Kidney (tissue), 14 donors: ENCODE results near the gene PURB. TPM values are rescaled to one million over a fixed set of nuclear protein-coding genes. Genes with fewer than 3 reads are reported as not detected.

Source experiments
- DNase-seq, 5 donors: peaks; one replicate each; pipeline ENCODE4 v3.0.0-alpha.2; 2013 to 2020
- FAIRE-seq: peaks from 2 replicates; lab custom pipeline; 2012; peaks lifted over from hg19 to GRCh38; lab: Jason Lieb, UNC
- H3K27ac ChIP-seq, 2 donors: one replicate each; pipeline ENCODE4 v1.7.0; 2013; ENCODE audit warnings: low read depth in 2 of 2, low read length in 2 of 2, inconsistent platforms in 1 of 2
- H3K27me3 ChIP-seq: one replicate; pipeline ENCODE4 v1.7.1; 2013; ENCODE audit warnings: low read length, inconsistent platforms; ENCODE audit not compliant: control insufficient read depth, insufficient read depth
- H3K36me3 ChIP-seq, 3 donors: one replicate each; pipeline versions ENCODE4 v1.7.0 to v1.7.1; 2013; ENCODE audit warnings: low read length in 3 of 3, control low read depth in 1 of 3, inconsistent platforms in 1 of 3; ENCODE audit not compliant: insufficient read depth in 3 of 3, control insufficient read depth in 2 of 3
- H3K4me1 ChIP-seq, 3 donors: one replicate each; pipeline versions ENCODE4 v1.7.0 to v1.7.1; 2013; ENCODE audit warnings: low read length in 3 of 3, inconsistent platforms in 1 of 3, low read depth in 1 of 3; ENCODE audit not compliant: control insufficient read depth in 2 of 3, insufficient read depth in 2 of 3
- H3K4me3 ChIP-seq, 3 donors: one replicate each; pipeline versions ENCODE4 v1.7.0 to v1.8.1; 2013; ENCODE audit warnings: low read length in 3 of 3, control low read depth in 1 of 3, inconsistent platforms in 1 of 3
- H3K9ac ChIP-seq, 3 donors: one replicate each; pipeline versions ENCODE4 v1.7.0 to v1.7.1; 2013; ENCODE audit warnings: low read length in 3 of 3, control low read depth in 1 of 3, inconsistent platforms in 1 of 3
- H3K9me3 ChIP-seq, 3 donors: one replicate each; pipeline versions ENCODE4 v1.7.0 to v1.7.1; 2013; ENCODE audit warnings: low read length in 3 of 3, control low read depth in 1 of 3, inconsistent platforms in 1 of 3; ENCODE audit not compliant: control insufficient read depth in 2 of 3, insufficient read depth in 1 of 3
- CTCF ChIP-seq: IDR thresholded peaks from 3 replicates; pipeline ENCODE4 v1.5.1; 2012; ENCODE audit warnings: mild to moderate bottlenecking, moderate library complexity, borderline replicate concordance; ENCODE audit not compliant: insufficient read depth; ENCODE audit errors: extremely low read depth
- intact Hi-C: fragments of 100-400 bp; cut with DNase I; formaldehyde crosslinking; loops from one replicate; pipeline ENCODE4 v1.11.1; 2022
- polyA plus RNA-seq: library from polyadenylated mRNA; stranded (reverse); fragments of 350-450 nt; fragmentation: Illumina TruSeq; extraction: RNeasy Lipid Tissue Mini Kit (QIAGEN cat#74804); gene quantifications from one replicate; pipeline ENCODE4 v1.2.3, GENCODE V29; 2014; ENCODE audit warnings: low read depth, low replicate concordance; ENCODE audit not compliant: insufficient read depth
- total RNA-seq: library from RNA; stranded (reverse); fragmentation: NEBNext Ultra II Directional; extraction: Animal tissue kit (Norgen Biotek cat#: 25700); gene quantifications from one replicate; pipeline ENCODE4 v1.2.1, GENCODE V29; 2021
- donor health status: control.
- donor health status: control.
- donor health status: control.
- donor health status: control.
- donor health status: control.
- donor health status: DM: yes; HTN: yes; CAD: no.
- donor health status: Normal renal cell carcinoma (clear cell type).

PURB gene
- total and polyA plus RNA-seq, 2 donors from 2014 or later: 7.7 to 25.3 TPM

GRCh38 chr7:44891372-44891771 is 6.0 kb upstream of the PURB start:
- Histone ChIP-seq H3K4me3 (no peak overlapping the region), H3K9ac (no peak overlapping the region), H3K27me3 (no peaks in the 10 kb centered on the region), H3K9me3 (no peaks in the 10 kb centered on the region), H3K27ac (no peak overlapping the region), H3K36me3 (no peaks in the 10 kb centered on the region), H3K4me1 (no peaks in the 10 kb centered on the region)
- intact Hi-C loops: no loop called here
- FAIRE-seq (no peak), DNase-seq (no peak)
- TF ChIP-seq CTCF: no peak

GRCh38 chr7:44889086-44889781 is 3.9 kb upstream of the PURB start:
- Histone ChIP-seq H3K27me3 (no peaks in the 10 kb centered on the region), H3K9me3 (peaks cover 0 to under 1% (median 0%) of the 10 kb centered on the region in 3 donors), H3K9ac (no peak overlapping the region), H3K36me3 (no peaks in the 10 kb centered on the region), H3K27ac (no peak overlapping the region), H3K4me3 (no peak overlapping the region), H3K4me1 (peaks cover 0 to 7% (median 0%) of the 10 kb centered on the region in 3 donors)
- TF ChIP-seq CTCF: no peak
- intact Hi-C loops: no loop called here
- no peak for FAIRE-seq
- DNase-seq: no peak

GRCh38 chr7:44887293-44887692 is 2.0 kb upstream of the PURB start:
- Histone ChIP-seq H3K4me3 (no peak overlapping the region), H3K36me3 (no peaks in the 10 kb centered on the region), H3K27me3 (no peaks in the 10 kb centered on the region), H3K9me3 (peaks cover 0 to 5% (median 0%) of the 10 kb centered on the region in 3 donors), H3K27ac (no peak overlapping the region), H3K9ac (no peak overlapping the region), H3K4me1 (peaks cover 0 to 20% (median 0%) of the 10 kb centered on the region in 3 donors)
- FAIRE-seq (no peak), DNase-seq (no peak)
- no peak for TF ChIP-seq CTCF
- intact Hi-C loops: no loop called here
